Upper lobe of left lung (tissue), 4 donors: Measurements from ENCODE around the gene MGAT5B.

Source experiments
- EP300 ChIP-seq, 4 donors: sonication (generic); formaldehyde crosslinking; IDR thresholded peaks; one replicate each; pipeline ENCODE4 v1.5.1; 2017; ENCODE audit warnings: antibody characterized with exemption in 4 of 4, control low read depth in 2 of 4
- POLR2A ChIP-seq, 4 donors: fragments of 450-650 bp; IDR thresholded peaks; one replicate each; pipeline ENCODE4 v1.5.1; 2016 to 2017; ENCODE audit warnings: antibody characterized with exemption in 4 of 4, mild to moderate bottlenecking in 2 of 4
- POLR2AphosphoS5 ChIP-seq, 2 donors: sonication (generic); formaldehyde crosslinking; IDR thresholded peaks; one replicate each; pipeline ENCODE4 v1.5.1; 2017; ENCODE audit warnings: antibody characterized with exemption in 2 of 2
- TF ChIP-seq, protein P1 (sequence below), 6 experiments: fragments of 450-650 bp in 4 of 6; fragments of 200-600 bp in 2 of 6; sonication (generic) in 2 of 6; IDR thresholded peaks; one replicate each; pipeline ENCODE4 v1.5.1; 2016 to 2019; ENCODE audit warnings: antibody characterized with exemption in 6 of 6

GRCh38 chr17:76943781-76944213 lies 75.6 kb downstream of the MGAT5B start:
- TF ChIP-seq, protein P1, sequence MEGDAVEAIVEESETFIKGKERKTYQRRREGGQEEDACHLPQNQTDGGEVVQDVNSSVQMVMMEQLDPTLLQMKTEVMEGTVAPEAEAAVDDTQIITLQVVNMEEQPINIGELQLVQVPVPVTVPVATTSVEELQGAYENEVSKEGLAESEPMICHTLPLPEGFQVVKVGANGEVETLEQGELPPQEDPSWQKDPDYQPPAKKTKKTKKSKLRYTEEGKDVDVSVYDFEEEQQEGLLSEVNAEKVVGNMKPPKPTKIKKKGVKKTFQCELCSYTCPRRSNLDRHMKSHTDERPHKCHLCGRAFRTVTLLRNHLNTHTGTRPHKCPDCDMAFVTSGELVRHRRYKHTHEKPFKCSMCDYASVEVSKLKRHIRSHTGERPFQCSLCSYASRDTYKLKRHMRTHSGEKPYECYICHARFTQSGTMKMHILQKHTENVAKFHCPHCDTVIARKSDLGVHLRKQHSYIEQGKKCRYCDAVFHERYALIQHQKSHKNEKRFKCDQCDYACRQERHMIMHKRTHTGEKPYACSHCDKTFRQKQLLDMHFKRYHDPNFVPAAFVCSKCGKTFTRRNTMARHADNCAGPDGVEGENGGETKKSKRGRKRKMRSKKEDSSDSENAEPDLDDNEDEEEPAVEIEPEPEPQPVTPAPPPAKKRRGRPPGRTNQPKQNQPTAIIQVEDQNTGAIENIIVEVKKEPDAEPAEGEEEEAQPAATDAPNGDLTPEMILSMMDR (IDR thresholded peaks at IDR 0.05), result no peak
- TF ChIP-seq POLR2AphosphoS5 (IDR thresholded peaks at IDR 0.05) (no peak), POLR2A (IDR thresholded peaks at IDR 0.05) (no peak), EP300 (IDR thresholded peaks at IDR 0.05) (no peak)
